SH-SY5Y (cell line): ENCODE data around the gene TP63.

Experiments
- GATA2 ChIP-seq: IDR thresholded peaks from 2 replicates; pipeline ENCODE4 v1.6.1; 2011; ENCODE audit warnings: mild to moderate bottlenecking, low read depth, low read length
- GATA3 ChIP-seq: IDR thresholded peaks from 2 replicates; pipeline ENCODE4 v1.6.1; 2011; ENCODE audit warnings: low read depth, mild to moderate bottlenecking, low read length, moderate library complexity

TP63 gene

DNA sequence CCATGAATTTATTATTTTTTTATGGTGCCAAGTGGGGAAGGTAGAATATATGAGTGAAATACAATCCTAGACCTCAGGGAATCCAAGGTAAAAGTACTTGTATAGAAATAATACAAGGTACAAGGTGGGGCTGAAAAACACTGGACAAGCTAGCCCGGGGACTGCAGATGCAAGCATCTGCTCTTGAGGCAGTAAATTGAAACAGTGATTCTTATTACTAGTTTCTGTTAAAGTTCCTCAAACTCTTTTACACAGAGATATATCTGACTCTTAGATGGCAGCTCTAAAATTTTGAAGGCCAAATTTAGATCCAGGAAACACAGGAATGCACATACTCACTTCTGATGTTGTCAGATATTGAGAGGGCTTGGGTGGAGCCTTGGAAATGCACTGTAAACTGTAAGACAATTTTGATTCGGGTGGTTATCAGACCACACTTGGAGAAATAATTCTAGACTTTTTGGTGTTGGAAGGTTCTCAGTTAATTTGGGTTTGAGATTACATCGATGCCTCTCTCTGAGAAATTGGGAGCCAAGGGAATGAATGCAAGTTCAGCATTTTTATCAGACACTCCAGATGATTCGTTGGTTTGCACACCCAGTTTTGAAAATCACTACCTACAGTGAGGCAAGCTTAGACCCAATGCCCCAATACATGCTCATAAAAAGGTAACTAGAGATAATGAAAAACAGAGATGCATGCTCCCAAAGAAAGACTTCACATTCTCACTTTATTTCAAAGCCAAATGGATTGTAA is 7.3 kb downstream of the TP63 start:
- TF ChIP-seq GATA2 (no peak), GATA3 (no peak)

DNA sequence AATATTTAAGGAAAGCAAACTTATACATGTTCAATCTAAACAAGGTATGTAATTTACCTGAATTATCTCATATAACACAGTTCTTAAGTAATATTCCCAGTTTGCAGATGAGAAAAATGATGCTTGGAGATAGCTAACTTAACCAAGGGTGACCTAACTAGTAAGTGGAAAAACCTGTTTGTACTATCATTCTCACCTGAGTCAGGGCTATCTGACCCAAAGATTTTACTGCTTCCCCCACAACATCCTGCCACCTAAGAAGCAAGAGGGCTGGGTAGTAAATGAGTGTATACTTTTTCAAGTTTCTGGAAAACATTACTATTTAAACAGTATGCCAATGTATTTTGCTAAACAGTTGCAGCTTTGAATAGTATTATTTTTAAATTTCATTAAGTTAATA is 10.6 kb downstream of the TP63 start:
- TF ChIP-seq GATA2: no peak
- TF ChIP-seq GATA3: no peak

DNA sequence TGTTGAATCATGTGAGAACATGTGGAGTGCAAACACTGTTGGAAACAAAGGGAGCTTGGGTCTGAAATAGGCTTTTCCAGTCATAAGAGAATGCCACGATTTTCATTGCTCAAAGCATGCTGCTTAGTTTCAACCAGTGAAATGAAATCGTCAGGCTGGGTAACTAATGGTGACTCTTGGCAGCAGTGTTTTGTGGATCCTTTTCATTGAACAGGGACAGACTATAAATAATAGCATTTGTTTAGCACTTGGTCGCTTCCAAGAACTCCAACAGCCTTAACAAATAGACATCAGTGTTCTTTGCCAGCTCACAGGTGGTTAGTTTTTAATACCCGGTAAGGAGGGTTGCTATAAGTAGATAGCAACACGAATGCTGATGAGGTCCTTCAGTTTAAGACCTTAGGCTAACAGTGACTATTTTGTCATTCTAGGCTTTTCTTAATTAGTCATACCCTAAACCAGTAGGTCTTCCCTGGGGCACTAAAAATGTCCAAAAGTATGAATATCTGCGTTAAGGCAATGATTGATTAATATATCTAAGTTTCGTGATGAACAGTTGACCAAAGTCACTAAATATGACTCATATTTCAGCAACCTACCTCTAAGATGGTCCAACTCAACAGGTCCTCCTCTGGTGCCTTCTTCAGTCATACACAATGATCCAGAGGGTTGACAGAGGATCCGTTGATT is 15.8 kb downstream of the TP63 start:
- TF ChIP-seq GATA2: no peak

DNA sequence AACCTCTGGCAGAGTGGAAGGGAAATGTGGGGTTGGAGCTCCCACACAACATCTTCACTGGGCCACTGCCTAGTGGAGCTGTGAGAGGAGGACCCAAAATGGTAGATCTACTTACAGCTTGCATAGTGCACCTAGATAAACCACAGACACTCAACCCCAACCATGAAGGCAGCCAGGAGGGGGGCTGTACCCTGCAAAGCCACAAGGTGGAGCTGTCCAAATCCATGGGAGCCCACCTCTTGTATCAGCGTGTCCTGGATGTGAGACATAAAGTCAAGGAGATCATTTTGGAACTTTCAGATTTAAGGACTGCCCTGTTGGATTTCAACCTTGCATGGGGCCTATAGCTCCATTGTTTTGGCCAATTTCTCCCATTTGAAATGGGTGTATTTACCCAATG is 20.9 kb downstream of the TP63 start:
- no peak for TF ChIP-seq GATA3
- TF ChIP-seq GATA2: no peak

DNA sequence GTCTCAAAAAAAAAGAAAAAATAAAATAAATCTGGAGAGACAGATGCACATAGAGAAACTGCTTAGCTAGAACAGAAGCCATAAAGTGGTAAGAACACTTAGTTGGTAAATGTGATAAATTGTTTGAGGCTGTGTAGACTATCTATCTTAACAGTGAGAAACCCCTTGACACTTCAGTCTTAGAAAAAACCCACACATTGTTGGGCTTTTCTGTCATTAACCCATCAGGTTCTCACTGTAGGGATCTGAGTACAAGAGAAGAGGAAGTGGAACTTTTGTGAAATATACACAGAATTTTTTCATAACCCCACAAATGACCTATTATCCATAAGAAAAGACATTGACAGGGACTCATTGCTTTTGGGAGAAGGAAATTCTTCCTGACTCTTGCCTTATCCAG is 24.4 kb downstream of the TP63 start:
- TF ChIP-seq GATA3 (no peak), GATA2 (no peak)

DNA sequence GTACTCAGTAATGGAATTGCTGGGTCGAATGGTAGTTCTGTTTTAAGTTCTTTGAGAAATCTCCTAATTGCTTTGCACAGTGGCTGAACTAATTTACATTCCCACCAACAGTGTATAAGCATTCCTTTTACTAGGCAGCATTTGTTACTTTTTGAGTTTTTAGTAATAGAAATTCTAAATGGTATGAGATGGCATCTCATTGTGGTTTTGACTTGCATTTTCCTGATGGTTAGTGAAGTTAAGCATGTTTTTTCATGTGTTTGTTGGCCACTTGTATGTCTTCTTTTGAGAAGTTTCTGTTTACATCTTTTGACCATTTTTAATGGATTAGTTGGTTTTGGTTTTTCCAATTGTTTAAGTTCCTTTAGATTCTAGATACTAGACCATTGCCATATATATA is 28.4 kb downstream of the TP63 start:
- no peak for TF ChIP-seq GATA2
- no peak for TF ChIP-seq GATA3

DNA sequence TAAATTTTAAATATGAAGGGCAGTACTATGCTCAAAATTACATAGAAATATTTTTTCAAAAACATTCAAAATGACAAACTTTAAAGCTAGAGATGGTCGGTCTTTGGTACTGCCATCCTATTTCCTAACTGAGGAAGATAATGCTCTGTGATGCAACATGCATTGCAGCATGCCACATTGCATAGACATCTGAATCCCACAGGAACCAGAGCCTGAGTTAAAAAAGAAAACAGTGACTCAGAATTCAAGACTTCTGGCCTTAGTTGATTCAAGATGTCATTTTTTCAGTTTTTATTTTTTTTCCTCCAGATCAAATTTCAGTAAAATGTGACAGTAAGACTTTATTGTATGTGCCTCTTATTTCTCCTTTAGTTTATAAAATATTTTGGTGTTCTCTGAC is 33.1 kb downstream of the TP63 start:
- TF ChIP-seq GATA2 (no peak), GATA3 (no peak)

DNA sequence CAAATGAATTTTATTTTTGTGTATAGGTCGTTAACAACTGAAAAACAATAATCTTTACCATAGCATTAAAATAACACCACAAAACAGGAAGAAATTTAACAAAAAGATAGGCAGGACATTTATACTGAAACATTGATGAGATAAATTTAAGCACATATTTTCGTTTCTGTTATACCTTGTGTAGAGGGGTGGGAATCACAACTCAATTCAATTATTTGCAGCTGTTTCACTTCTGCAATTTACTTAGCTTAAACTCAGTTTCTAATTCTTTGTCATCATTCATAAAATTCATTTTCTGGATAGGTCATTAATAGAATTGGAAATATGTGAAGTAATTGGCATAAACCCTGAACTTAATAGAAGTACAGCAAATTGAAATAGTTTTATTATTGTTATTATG is 42.3 kb downstream of the TP63 start:
- TF ChIP-seq GATA2 (no peak), GATA3 (no peak)

DNA sequence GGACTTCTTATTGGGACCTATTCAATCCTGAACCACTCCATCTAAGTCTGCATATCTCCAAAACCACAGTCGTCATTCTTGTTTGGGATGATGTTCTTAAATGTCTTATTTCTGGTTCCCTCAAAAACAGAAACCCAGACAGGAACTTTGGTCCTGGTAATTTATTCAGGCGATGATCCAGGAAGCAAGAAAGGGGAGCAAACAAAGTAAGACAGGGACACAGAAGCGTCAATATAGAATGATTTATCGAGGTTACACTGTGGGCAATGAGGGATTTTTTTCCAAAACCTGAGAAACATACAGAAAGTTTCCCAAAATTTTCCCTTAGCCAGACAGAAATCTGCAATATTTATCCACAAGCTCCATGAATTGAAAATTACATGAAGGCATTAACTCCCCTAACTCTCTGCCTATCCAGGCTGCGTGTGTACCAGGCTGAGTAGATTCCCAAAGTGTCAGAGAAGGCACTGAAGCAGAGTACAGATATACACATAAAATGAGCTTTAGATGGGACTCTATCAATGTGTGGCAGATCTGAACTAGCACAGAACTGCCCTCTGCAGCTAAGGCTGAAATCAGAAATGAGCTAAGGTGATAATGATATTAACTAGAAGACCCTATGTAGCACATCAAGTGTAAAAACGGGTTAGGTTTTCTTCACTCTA is 43.2 kb downstream of the TP63 start:
- no peak for TF ChIP-seq GATA3

DNA sequence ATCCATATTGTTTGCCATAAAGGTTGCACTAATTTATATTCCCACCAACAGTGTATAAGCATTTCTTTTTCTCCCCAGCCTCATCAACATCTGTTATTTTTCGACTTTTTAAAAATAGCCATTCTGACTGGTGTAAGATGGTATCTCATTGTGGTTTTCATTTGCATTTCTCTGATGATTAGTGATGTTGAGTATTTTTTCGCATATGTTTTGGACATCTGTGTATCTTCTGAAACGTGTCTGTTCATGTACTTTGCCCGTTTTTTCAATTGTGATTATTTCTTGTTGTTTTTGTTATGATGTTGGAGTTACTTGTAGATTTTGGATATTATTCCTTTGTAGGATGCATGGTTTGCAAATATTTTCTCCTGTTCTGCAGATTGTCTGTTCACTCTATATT is 46.5 kb downstream of the TP63 start:
- TF ChIP-seq GATA2 (no peak), GATA3 (no peak)

DNA sequence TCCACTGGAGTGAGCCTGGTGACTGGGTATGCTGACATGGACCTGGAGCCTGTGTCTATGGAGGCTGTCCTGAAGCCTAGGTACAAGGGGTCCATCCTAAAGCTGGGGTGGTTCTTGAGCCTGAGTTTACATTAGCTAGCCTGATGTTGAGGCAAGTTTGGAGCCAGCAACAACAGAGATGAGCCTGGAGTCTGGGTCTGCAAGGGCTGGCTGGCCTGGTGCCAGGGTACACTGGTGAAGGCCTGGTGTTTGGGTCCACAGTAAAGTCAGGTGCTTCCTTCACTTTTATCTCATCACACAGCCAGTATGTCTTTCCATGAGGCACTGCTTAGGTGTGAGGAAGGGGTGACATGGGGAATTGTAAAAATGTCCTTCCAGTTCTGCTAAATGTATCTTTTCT is 49.5 kb downstream of the TP63 start:
- TF ChIP-seq GATA2: no peak
- no peak for TF ChIP-seq GATA3

DNA sequence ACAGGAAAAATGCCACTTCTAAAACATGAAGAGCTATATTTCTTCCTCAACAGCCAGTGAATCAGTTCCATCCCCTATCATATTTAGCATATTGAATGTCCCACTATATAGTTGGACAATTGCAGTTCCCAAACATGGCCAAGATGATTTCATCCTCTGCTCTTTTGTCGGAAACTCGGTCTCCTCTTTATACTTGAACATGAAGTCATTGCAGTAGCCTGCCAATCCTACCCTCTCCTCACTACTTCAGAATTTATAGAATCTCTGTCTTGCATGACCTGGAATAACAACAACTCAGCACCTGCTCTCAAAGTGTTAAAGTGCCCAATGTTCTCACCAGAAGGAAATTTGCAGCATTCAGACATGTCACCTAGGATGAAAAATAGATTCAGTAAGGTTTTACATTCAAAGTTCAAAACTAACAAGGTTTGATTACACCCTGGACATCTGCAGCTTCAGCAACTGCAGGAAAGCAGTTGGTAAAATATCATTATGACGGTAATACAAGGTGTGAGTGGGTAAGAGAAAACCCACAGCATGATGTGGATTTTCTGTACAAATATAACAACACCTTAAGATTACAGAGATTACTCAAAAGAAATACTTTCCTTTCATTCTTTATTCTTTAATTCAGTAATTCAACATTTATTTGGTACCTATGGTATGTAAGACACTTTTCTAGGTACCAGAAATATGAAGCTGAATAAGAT is 52.5 kb downstream of the TP63 start:
- TF ChIP-seq GATA3: no peak
- no peak for TF ChIP-seq GATA2

DNA sequence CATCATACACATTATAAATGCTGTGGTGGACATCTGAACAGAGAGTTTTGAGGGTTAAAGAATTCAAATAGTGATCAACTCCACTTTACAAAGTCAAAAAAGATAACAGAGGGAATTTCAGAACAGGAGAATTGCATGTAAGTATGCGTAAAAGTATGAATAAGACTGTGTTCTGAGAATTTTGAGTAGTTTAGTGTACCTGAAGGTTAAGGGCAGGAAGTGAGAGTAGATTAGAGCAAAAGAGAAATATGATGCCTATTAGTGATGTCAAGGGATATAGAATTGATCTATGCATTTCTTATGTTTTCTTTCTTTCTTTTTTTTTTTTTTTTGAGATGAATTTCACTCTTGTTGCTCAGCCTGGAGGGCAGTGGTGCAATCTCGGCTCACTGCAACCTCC is 53.1 kb downstream of the TP63 start:
- TF ChIP-seq GATA3 (no peak), GATA2 (no peak)

DNA sequence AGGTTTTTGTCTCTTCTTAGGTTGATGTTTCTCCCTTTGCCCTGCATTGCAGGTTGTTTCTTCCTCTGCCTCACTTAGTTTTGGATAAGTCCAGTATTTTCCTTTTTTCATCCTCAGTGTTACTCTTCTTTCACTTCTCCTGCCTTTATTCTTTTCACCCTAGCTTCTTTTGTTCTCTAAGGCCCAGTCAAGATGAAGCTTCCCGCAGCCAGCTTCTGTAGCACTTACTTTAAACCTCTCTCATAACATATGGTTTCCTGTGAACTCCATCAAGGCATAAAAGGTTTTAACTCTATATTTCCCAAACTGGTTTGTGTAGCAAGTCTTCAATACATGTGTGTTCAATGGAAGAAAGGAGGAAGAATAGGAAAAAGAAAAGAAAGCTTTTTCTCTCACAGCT is 54.1 kb downstream of the TP63 start:
- TF ChIP-seq GATA2: no peak
- no peak for TF ChIP-seq GATA3
